GF-D8 (cell line): Measurements from ENCODE around the gene HOXD4.

ENCODE experiments used
- DNase-seq: peaks from one replicate; lab custom pipeline; 2025; lab: John Stamatoyannopoulos, UW

The HOXD4 gene

DNA sequence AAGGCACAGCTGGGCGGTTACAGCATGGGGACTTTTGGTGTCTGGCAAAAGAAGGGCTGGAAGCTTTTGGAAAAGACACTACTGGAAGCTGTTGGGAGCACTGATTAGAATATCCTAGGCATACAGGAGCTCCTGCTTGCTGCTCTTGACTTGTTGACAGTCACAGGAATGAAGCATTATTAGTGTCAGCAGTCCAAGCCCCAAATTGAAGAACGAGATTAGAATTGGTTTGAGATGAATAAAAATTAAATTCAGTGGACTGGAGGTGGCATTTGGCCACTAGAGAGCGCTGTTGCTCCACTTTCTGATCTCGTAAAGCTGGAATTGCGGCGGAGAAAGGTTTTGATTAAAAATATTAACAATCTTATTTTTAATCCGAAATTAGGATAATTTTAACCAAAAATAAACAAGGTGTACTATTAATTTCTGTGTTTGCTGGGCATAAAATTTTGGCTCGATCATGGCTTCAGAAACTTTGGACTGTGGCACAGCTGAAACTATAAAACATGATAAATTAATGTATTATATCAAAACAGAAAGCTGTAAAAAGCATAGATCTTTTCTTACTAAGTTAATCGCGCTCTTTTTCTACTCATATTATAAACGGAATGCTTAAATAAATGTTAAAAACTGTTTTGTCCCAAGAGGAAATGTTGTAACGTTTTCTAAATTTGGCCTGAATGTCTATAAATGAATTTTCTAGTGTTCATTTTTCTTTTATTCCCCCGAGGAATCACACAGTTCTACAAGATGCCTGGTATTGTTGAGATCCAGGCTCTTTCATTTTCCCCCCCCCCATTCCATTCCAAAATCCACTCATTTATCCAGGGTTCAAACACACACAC, 24.2 kb upstream of the HOXD4 start:
- DNase-seq: no peak

GRCh38 chr2:176127774-176128072, 23.6 kb upstream of the HOXD4 start:
- DNase-seq: no peak

- DNase-seq: no peak
Measured at GRCh38 chr2:176128172-176128981, 23.0 kb upstream of the HOXD4 start.

DNA sequence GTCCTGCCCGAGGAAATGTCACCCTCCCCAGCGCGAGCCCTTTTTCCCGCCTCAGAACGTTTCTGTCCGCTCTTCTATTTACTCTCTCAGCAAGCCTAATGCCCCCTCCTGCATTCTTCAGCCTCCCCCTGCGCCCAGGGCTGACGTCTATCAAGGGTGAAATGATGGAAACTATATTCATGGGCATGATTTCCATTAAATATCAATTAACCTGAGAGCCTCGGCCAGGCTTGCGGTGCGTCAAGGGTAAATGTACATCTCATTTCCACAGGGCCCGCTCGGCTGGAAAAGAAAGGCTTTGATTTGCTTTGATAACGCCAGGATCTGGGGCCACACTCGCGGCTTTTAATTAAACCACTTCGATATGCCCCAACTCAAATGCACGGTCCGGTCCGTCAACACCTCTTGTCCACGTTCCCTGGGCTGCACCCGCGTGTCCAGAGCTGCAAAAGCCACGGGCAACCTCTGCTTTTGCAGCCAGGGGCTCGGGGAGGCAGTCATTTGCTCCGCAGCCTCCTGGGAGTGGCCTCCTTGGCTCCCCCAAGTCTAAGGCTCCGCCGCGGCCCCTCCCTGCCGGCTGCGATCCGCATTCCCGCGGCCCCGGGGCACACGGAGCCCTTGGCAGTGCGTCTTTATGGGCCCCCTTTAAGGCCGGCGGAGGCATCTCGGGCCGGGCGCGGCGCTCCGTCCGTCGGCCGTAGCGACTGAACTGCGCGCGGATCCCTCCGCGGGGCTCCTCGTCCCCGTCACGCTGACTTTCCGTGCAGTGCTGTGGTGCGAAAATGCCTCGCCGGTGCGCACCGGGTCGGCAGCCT, 22.2 kb upstream of the HOXD4 start, which contains the start of gene HOXD8:
TSS of gene HOXD8 (plus strand) at position 724 of the 815 bp plus-strand sequence. CDS start 662 bp downstream, outside the sequence.
- DNase-seq: no peak

GRCh38 chr2:176129813-176130146, 21.6 kb upstream of the HOXD4 start:
- no peak for DNase-seq

DNA sequence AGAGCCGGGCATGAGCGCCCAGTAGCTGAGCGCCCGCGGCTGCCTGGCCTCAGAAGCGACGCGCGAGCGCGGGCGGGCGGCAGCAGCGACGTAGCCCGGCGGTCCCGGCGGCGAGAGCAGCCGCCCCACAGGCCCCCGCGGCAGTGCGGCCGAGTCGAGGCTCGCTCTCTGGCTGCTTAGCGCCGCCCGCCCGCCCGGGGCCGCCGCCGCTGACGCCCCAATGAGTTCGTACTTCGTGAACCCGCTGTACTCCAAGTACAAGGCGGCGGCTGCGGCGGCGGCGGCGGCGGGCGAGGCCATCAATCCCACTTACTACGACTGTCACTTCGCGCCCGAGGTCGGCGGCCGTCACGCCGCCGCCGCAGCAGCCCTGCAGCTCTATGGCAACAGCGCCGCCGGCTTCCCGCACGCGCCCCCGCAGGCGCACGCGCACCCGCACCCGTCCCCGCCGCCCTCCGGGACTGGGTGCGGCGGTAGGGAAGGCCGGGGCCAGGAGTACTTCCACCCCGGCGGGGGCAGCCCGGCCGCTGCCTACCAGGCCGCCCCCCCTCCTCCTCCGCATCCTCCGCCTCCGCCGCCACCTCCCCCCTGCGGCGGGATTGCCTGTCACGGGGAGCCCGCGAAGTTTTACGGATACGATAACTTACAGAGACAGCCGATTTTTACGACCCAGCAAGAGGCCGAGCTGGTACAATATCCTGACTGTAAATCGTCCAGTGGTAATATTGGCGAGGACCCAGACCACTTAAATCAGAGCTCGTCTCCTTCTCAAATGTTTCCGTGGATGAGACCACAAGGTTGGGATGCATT, 21.0 kb upstream of the HOXD4 start:
- no peak for DNase-seq

DNA sequence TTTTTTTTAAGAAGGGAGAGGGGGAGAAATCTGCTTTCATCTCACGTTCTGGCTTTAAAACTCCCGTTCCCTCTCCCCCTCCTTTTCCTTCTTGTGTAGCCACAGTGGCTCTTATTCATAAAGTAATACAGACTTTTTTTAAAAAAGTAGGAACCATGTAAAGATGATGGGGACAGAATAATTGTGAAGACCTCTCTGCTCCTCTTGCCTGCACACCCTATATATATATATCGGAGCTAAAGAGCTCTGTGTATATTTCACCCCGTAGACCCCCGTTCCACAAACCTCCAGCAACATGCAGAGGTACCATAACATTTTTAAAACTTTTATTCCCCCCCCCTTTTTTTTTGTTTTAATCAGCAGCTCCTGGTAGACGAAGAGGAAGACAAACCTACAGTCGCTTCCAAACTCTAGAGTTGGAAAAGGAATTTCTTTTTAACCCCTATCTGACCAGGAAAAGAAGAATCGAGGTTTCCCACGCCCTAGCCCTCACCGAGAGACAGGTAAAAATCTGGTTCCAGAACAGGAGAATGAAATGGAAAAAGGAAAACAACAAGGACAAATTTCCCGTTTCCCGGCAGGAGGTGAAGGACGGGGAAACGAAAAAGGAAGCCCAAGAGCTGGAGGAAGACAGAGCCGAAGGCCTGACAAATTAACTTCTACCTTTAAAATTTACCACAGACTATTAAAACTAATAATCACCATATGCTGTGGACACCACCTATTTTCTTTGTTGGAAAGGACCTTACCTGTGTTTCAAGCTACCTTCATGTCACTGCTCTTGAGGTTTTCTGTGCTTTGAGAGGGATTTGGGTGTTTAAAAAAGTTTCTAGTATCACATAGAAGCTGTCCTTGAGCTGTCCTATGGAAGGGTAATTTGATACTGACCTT, 20.1 kb upstream of the HOXD4 start:
- DNase-seq: no peak

DNA sequence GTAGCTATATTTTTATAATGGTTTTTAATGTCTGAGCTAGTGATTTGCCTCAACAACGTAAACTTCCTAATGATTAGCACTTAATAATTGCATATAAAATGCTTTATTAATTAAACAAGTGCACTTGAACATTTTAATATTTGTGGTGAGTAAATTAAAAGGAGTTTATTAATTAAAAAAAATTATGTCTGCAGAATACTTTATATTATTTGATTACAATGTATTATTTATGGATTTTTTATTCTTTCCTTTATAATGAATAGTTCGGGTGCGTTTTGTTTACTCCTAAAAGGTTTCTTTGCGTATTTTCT, 19.5 kb upstream of the HOXD4 start:
- DNase-seq: no peak

- no peak for DNase-seq
Measured at GRCh38 chr2:176132205-176133171, 18.9 kb upstream of the HOXD4 start.

DNA sequence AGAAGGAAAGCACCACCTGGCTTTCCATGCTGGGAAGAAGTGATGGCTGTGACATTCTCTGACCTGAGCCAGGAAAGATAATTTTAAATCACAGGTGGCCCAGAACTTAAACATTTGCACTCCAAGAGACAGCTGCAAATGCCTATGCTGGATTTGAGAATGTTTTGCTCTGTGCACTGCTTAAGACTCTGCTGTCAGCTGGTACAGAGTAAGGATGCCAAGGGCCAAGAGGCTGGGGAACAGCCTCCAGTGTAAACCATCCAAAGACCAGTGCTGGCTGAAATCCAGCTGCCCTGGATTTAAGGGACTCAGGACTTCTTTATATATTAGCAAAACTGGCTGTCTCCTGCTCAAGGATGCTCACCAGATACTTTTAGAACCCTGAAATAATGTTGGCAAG, 18.0 kb upstream of the HOXD4 start:
- no peak for DNase-seq

- no peak for DNase-seq
Measured at GRCh38 chr2:176134035-176134434, 17.3 kb upstream of the HOXD4 start.

- DNase-seq: no peak
Measured at GRCh38 chr2:176135035-176135440, 16.3 kb upstream of the HOXD4 start.

DNA sequence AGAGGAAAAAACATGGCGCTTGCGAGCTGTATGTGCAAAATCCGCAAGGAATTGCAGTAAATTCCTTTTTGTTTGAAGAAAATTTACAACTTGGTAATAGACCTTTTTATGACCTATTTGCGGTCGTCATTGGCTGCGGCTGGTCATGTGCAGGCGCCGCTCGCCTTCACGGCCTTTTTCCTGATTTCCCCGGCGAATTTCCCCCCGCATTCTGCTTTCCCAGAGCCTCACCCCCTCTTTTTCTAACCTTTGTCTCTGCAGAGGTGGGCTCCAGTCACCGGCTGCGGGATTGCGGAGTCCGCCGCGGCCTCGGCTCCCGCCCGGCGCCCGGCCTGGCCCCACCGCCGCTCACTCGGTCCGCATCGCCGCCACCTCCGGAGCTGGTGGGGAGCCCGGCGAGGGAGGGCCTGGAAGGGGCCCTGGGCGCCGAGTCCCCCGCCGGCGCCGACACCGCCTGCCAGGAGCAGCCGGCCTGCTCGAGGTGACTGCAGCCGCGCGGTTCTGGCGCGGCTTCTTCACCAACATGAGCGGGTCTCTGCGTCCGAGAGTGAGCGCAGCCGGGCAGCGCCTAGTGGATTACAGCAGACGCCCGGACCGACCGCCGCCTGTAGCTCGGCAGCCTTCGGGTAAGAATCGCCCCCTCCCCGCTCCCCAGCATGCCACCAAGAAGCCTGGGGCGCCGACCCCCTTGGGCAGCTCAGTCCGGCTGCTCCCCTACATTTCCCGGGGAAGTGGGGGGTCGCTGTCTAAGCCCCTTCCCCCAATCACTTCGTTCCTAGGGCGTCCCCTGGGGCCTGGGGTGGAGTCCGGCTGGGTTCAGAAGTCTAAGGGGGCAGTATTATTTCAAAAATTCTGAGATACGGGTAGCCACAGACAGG, 14.7 kb upstream of the HOXD4 start:
- DNase-seq: no peak

GRCh38 chr2:176137252-176137580, 14.1 kb upstream of the HOXD4 start:
- no peak for DNase-seq

- no peak for DNase-seq
Measured at GRCh38 chr2:176137906-176138305, 13.4 kb upstream of the HOXD4 start.

DNA sequence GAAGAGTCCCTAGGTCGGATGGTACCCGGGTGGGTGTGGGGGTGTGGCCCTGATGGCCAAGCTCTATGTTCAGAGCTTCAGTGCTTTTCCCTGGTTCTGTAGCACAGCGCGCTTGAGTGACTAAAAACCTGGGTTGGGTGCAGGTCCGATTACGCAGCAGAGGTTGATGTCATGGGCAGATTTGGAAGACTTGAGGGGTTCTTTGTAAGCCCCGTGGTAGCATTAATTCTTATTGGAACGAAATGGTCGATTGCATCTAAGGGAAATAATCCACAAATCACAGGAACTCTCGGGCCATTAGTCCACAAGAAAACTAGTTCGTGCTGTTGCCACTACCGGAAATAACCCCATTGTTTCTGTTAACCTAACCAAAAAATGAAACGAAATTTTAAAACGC, 12.8 kb upstream of the HOXD4 start:
- no peak for DNase-seq

- no peak for DNase-seq
Measured at GRCh38 chr2:176138923-176139660, 12.3 kb upstream of the HOXD4 start.
